Measurements from ENCODE around the gene TCERG1L.

- TF ChIP-seq POLR2A (IDR thresholded peaks at IDR 0.05) (no peak), CTCF (IDR thresholded peaks at IDR 0.05) (no peak), POLR2AphosphoS5 (IDR thresholded peaks at IDR 0.05) (no peak)
Measured at GRCh38 chr10:131237991-131238651, 73.4 kb downstream of the TCERG1L start.

Measured in stomach (tissue), 4 donors.